HepG2 (cell line): ENCODE results near the gene EGLN2. TPM values are rescaled to one million over a fixed set of nuclear protein-coding genes. Genes with fewer than 3 reads are reported as not detected.

Experiments used
- DMAP1 ChIP-seq: IDR thresholded peaks from 2 replicates; pipeline ENCODE4 v1.6.1; 2016
- GATAD2A ChIP-seq: IDR thresholded peaks from 2 replicates; pipeline ENCODE4 v1.6.1; 2016
- HNRNPLL ChIP-seq: fragments of 200-400 bp; formaldehyde crosslinking; IDR thresholded peaks from 2 replicates; pipeline ENCODE4 v1.6.1; 2017; ENCODE audit warnings: mild to moderate bottlenecking, low read depth, low read length; ENCODE audit not compliant: poor library complexity, severe bottlenecking
- KMT2B ChIP-seq: IDR thresholded peaks from 2 replicates; pipeline ENCODE4 v1.6.1; 2016; ENCODE audit warnings: missing genetic modification reagents, missing compliant biosample characterization
- MAFF ChIP-seq: IDR thresholded peaks from 2 replicates; pipeline ENCODE4 v1.6.1; 2011; ENCODE audit warnings: low read depth, low read length, improper control_type of control experiment
- PTBP1 ChIP-seq: fragments of 200-400 bp; formaldehyde crosslinking; IDR thresholded peaks from 2 replicates; pipeline ENCODE4 v1.6.1; 2018; ENCODE audit warnings: low read length, low read depth; ENCODE audit not compliant: poor library complexity, severe bottlenecking
- RFX5 ChIP-seq: IDR thresholded peaks from 2 replicates; pipeline ENCODE4 v1.6.1; 2011; ENCODE audit warnings: low read depth, low read length, improper control_type of control experiment
- RNF2 ChIP-seq: fragments of 450-650 bp; conservative IDR thresholded peaks from 2 replicates; pipeline ENCODE4 v1.6.1; 2016; ENCODE audit warnings: low read depth
- SALL1 ChIP-seq: sonication (generic); formaldehyde crosslinking; IDR thresholded peaks from 2 replicates; pipeline ENCODE4 v1.8.0; 2022; ENCODE audit warnings: mild to moderate bottlenecking, missing genetic modification reagents
- SSRP1 ChIP-seq: IDR thresholded peaks from 2 replicates; pipeline ENCODE4 v1.6.1; 2016; ENCODE audit warnings: control low read depth
- ZNF224 ChIP-seq: sonication (generic); formaldehyde crosslinking; IDR thresholded peaks from 2 replicates; pipeline ENCODE4 v1.5.0; 2020; ENCODE audit warnings: mild to moderate bottlenecking, missing genetic modification reagents
- ZNF263 ChIP-seq: sonication (generic); formaldehyde crosslinking; IDR thresholded peaks from 2 replicates; pipeline ENCODE4 v1.4.0; 2020; ENCODE audit warnings: missing genetic modification reagents
- ZNF331 ChIP-seq: sonication (generic); formaldehyde crosslinking; IDR thresholded peaks from 2 replicates; pipeline ENCODE4 v1.4.0; 2020; ENCODE audit warnings: missing genetic modification reagents
- ZNF367 ChIP-seq: sonication (generic); formaldehyde crosslinking; IDR thresholded peaks from 2 replicates; pipeline ENCODE4 v1.4.0; 2020; ENCODE audit warnings: missing genetic modification reagents, borderline replicate concordance
- ZNF432 ChIP-seq: sonication (generic); formaldehyde crosslinking; IDR thresholded peaks from 2 replicates; pipeline ENCODE4 v1.5.0; 2020; ENCODE audit warnings: missing genetic modification reagents, mild to moderate bottlenecking, borderline replicate concordance
- ZNF564 ChIP-seq: sonication (generic); formaldehyde crosslinking; IDR thresholded peaks from 2 replicates; pipeline ENCODE4 v1.8.1; 2023; ENCODE audit warnings: mild to moderate bottlenecking, missing genetic modification reagents
- ZNF598 ChIP-seq: sonication (generic); formaldehyde crosslinking; IDR thresholded peaks from 2 replicates; pipeline ENCODE4 v1.5.1; 2020; ENCODE audit warnings: mild to moderate bottlenecking, missing genetic modification reagents, borderline replicate concordance
- polyA plus RNA-seq, 8 experiments: library from polyadenylated mRNA; depleted of rRNA in 3 of 8; stranded (reverse) in 7 of 8; unstranded in 1 of 8; fragments of >200 nt; fragmentation: Illumina TruSeq in 4 of 8; extraction: Trizol in 4 of 8; gene quantifications; 2 replicates each; pipeline versions ENCODE4 v1.2.1 to v1.2.3, GENCODE V29; 2011 to 2016; ENCODE audit warnings: low read depth in 4 of 8, missing spikeins in 1 of 8, mixed read lengths in 1 of 8; ENCODE audit not compliant: insufficient read depth in 1 of 8
- total RNA-seq, 5 experiments: library from RNA; depleted of rRNA; stranded (reverse); fragments of >200 nt; fragmentation: Illumina TruSeq; extraction: Trizol; gene quantifications; 2 replicates each; pipeline ENCODE4 v1.2.3, GENCODE V29; 2016; ENCODE audit warnings: low read depth in 1 of 5
- TF ChIP-seq, protein P1 (sequence below): sonication (generic); formaldehyde crosslinking; IDR thresholded peaks from 2 replicates; pipeline ENCODE4 v1.9.0; 2021; ENCODE audit warnings: missing genetic modification reagents, borderline replicate concordance
- TF ChIP-seq, protein P2 (sequence below): sonication (generic); formaldehyde crosslinking; IDR thresholded peaks from 2 replicates; pipeline ENCODE4 v1.4.0; 2020; ENCODE audit warnings: missing genetic modification reagents
- TF ChIP-seq, protein P3 (sequence below): sonication (generic); formaldehyde crosslinking; IDR thresholded peaks from 2 replicates; pipeline ENCODE4 v1.5.1; 2020; ENCODE audit warnings: missing genetic modification reagents, mild to moderate bottlenecking, borderline replicate concordance
- TF ChIP-seq, protein P4 (sequence below): sonication (generic); formaldehyde crosslinking; IDR thresholded peaks from 2 replicates; pipeline ENCODE4 v1.4.0; 2020; ENCODE audit warnings: mild to moderate bottlenecking, missing genetic modification reagents
- TF ChIP-seq, protein P5 (sequence below): sonication (generic); formaldehyde crosslinking; IDR thresholded peaks from 2 replicates; pipeline ENCODE4 v1.4.0; 2020; ENCODE audit warnings: low read depth, mild to moderate bottlenecking, missing genetic modification reagents

EGLN2 gene
- total and polyA plus RNA-seq, 2 of the 13 experiments (the other 11 are each of a cell fraction or from before 2014, with no cell fraction given): 16.5 to 40.8 TPM

DNA sequence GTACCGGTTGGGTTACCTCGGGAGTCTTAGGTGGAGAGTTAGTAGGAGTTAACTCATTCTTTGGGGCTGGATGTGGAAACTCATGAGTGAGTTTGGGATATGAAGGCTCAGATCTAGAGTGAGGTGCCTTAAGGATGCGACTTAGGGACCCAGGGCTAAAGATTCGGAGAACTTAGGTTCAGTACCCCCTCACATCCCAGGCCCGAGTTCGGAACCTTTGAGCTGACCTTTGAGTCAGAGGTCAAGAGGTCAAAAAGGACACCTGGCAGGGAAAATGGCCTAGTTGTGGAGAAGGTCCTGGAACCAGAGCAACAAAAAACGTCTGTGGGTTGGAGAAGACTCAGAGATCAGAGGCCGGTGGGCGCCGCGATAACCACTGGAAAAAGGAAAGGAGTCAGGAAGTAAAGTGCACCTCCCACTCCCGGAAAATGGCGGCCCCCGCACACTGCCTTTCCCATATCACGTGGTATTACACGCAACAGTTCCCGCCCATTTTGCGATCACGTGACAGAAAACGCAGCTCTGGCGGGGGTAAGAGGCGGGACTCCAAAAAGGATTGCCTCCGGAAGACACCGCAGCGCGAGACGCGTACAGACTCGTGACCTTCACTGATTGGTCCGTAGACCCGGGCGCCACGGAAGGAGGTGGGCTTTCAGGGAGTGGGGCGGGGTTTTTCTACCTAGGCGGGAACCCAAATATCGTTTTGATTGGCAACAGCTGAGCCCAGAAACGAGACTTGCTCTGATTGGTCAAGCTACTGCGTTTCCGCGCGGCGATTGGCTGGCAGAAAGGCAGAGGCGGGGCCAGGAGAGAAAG is 48.7 kb upstream of the EGLN2 start, which contains the start of gene ACTMAP (continued):
- TF ChIP-seq RFX5: peak; percentile 98
- TF ChIP-seq, protein P1, sequence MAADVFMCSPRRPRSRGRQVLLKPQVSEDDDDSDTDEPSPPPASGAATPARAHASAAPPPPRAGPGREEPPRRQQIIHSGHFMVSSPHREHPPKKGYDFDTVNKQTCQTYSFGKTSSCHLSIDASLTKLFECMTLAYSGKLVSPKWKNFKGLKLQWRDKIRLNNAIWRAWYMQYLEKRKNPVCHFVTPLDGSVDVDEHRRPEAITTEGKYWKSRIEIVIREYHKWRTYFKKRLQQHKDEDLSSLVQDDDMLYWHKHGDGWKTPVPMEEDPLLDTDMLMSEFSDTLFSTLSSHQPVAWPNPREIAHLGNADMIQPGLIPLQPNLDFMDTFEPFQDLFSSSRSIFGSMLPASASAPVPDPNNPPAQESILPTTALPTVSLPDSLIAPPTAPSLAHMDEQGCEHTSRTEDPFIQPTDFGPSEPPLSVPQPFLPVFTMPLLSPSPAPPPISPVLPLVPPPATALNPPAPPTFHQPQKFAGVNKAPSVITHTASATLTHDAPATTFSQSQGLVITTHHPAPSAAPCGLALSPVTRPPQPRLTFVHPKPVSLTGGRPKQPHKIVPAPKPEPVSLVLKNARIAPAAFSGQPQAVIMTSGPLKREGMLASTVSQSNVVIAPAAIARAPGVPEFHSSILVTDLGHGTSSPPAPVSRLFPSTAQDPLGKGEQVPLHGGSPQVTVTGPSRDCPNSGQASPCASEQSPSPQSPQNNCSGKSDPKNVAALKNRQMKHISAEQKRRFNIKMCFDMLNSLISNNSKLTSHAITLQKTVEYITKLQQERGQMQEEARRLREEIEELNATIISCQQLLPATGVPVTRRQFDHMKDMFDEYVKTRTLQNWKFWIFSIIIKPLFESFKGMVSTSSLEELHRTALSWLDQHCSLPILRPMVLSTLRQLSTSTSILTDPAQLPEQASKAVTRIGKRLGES (CRISPR knock-in tag): no peak
- no peak for TF ChIP-seq ZNF564 (CRISPR knock-in tag)
- TF ChIP-seq, protein P2, sequence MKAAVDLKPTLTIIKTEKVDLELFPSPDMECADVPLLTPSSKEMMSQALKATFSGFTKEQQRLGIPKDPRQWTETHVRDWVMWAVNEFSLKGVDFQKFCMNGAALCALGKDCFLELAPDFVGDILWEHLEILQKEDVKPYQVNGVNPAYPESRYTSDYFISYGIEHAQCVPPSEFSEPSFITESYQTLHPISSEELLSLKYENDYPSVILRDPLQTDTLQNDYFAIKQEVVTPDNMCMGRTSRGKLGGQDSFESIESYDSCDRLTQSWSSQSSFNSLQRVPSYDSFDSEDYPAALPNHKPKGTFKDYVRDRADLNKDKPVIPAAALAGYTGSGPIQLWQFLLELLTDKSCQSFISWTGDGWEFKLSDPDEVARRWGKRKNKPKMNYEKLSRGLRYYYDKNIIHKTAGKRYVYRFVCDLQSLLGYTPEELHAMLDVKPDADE: no peak
- no peak for TF ChIP-seq PTBP1
- no peak for TF ChIP-seq ZNF224 (CRISPR knock-in tag)
- TF ChIP-seq ZNF263 (CRISPR knock-in tag): no peak
- TF ChIP-seq GATAD2A (CRISPR knock-in tag): peak; percentile 10; the same call in 1 of the 2 replicates
- peak; percentile 45; the same call in 1 of the 2 replicates for TF ChIP-seq KMT2B (CRISPR knock-in tag)
- TF ChIP-seq SALL1: peak; percentile 44; the same call in 1 of the 2 replicates
- TF ChIP-seq, protein P3, sequence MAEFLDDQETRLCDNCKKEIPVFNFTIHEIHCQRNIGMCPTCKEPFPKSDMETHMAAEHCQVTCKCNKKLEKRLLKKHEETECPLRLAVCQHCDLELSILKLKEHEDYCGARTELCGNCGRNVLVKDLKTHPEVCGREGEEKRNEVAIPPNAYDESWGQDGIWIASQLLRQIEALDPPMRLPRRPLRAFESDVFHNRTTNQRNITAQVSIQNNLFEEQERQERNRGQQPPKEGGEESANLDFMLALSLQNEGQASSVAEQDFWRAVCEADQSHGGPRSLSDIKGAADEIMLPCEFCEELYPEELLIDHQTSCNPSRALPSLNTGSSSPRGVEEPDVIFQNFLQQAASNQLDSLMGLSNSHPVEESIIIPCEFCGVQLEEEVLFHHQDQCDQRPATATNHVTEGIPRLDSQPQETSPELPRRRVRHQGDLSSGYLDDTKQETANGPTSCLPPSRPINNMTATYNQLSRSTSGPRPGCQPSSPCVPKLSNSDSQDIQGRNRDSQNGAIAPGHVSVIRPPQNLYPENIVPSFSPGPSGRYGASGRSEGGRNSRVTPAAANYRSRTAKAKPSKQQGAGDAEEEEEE: no peak
- no peak for TF ChIP-seq HNRNPLL
- TF ChIP-seq MAFF: no peak
- TF ChIP-seq, protein P4, sequence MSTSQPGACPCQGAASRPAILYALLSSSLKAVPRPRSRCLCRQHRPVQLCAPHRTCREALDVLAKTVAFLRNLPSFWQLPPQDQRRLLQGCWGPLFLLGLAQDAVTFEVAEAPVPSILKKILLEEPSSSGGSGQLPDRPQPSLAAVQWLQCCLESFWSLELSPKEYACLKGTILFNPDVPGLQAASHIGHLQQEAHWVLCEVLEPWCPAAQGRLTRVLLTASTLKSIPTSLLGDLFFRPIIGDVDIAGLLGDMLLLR (CRISPR knock-in tag): no peak
- TF ChIP-seq, protein P5, sequence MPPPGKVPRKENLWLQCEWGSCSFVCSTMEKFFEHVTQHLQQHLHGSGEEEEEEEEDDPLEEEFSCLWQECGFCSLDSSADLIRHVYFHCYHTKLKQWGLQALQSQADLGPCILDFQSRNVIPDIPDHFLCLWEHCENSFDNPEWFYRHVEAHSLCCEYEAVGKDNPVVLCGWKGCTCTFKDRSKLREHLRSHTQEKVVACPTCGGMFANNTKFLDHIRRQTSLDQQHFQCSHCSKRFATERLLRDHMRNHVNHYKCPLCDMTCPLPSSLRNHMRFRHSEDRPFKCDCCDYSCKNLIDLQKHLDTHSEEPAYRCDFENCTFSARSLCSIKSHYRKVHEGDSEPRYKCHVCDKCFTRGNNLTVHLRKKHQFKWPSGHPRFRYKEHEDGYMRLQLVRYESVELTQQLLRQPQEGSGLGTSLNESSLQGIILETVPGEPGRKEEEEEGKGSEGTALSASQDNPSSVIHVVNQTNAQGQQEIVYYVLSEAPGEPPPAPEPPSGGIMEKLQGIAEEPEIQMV (CRISPR knock-in tag): no peak
- TF ChIP-seq SSRP1 (CRISPR knock-in tag): no peak
- no peak for TF ChIP-seq RNF2
- no peak for TF ChIP-seq ZNF367 (CRISPR knock-in tag)
- TF ChIP-seq ZNF331 (CRISPR knock-in tag): no peak; the same call in 1 of the 2 replicates
- no peak for TF ChIP-seq ZNF432 (CRISPR knock-in tag)
- no peak for TF ChIP-seq ZNF598 (CRISPR knock-in tag)
- peak; percentile 90 for TF ChIP-seq DMAP1
